ENCODE results near the gene PTPRT.

DNA sequence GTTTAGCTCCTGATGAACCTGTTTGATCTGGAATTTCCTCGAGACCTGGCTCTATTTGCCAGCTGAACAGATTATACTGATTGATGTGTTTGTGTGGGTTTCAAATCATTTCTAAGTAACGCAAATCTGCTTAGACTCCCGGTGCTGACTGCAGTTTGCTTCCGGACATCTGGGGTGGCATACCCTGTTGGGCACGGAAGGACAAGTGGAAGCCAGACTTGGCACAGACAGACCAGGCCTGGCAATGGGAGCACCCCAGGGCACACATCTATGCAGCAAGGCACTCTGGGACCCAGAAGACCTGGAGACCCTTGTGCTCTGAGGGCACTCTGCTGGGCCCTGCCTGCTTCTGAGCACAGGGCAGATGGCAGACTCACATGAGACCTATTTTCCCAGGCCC, 1137.8 kb downstream of the PTPRT start:
- TF ChIP-seq TCF7 (IDR thresholded peaks at IDR 0.05; ENCODE audit: borderline replicate concordance) (no peak), POLR2AphosphoS5 (IDR thresholded peaks at IDR 0.05; ENCODE audit: low read length) (no peak), SP1 (IDR thresholded peaks at IDR 0.05; ENCODE audit: low read depth, low read length) (no peak), ZBED1 (IDR thresholded peaks at IDR 0.05; ENCODE audit: borderline replicate concordance) (no peak), FOXK2 (IDR thresholded peaks at IDR 0.05) (no peak)
- TF ChIP-seq, protein P1, sequence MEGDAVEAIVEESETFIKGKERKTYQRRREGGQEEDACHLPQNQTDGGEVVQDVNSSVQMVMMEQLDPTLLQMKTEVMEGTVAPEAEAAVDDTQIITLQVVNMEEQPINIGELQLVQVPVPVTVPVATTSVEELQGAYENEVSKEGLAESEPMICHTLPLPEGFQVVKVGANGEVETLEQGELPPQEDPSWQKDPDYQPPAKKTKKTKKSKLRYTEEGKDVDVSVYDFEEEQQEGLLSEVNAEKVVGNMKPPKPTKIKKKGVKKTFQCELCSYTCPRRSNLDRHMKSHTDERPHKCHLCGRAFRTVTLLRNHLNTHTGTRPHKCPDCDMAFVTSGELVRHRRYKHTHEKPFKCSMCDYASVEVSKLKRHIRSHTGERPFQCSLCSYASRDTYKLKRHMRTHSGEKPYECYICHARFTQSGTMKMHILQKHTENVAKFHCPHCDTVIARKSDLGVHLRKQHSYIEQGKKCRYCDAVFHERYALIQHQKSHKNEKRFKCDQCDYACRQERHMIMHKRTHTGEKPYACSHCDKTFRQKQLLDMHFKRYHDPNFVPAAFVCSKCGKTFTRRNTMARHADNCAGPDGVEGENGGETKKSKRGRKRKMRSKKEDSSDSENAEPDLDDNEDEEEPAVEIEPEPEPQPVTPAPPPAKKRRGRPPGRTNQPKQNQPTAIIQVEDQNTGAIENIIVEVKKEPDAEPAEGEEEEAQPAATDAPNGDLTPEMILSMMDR (IDR thresholded peaks at IDR 0.05 in 2 of 3, conservative IDR thresholded peaks at IDR 0.05 in 1 of 3; ENCODE audit: control insufficient read depth in 2 of 3, extremely low read depth in 1 of 3, insufficient read depth in 1 of 3, low read depth in 3 of 3, low read length in 3 of 3) = no peak
- TF ChIP-seq, protein P2, sequence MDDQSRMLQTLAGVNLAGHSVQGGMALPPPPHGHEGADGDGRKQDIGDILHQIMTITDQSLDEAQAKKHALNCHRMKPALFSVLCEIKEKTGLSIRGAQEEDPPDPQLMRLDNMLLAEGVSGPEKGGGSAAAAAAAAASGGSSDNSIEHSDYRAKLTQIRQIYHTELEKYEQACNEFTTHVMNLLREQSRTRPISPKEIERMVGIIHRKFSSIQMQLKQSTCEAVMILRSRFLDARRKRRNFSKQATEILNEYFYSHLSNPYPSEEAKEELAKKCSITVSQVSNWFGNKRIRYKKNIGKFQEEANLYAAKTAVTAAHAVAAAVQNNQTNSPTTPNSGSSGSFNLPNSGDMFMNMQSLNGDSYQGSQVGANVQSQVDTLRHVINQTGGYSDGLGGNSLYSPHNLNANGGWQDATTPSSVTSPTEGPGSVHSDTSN (IDR thresholded peaks at IDR 0.05; ENCODE audit: insufficient replicate concordance, low read depth, low read length) = no peak
